C4-2B (cell line): ENCODE measurements around the gene KLF17.

Source experiments
- ZFX ChIP-seq: fragments of 450-650 bp; IDR thresholded peaks from 2 replicates; pipeline ENCODE4 v1.6.1; 2017
- TF ChIP-seq, protein P1 (sequence below): fragments of 450-650 bp; conservative IDR thresholded peaks from 2 replicates; pipeline ENCODE4 v1.5.1; 2017; ENCODE audit warnings: mild to moderate bottlenecking

DNA sequence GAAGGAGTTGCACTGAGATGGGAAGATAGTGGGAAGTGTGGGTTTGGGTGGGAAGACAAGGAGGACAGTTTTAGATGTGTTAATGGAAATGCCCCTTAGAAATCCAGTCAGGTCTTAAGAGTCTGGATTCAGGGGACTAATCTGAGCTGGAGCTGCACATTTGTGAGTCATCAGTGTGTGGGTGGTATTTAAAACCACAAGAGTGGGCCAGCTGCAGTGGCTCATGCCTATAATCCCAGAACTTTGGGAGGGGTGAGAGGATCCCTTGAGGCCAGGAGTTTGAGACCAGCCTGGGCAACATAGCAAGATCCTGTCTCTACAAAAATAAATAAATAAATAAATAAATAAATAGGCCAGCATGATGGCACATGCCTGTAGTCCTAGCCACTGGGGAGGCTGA, 46.4 kb upstream of the KLF17 start:
- TF ChIP-seq, protein P1, sequence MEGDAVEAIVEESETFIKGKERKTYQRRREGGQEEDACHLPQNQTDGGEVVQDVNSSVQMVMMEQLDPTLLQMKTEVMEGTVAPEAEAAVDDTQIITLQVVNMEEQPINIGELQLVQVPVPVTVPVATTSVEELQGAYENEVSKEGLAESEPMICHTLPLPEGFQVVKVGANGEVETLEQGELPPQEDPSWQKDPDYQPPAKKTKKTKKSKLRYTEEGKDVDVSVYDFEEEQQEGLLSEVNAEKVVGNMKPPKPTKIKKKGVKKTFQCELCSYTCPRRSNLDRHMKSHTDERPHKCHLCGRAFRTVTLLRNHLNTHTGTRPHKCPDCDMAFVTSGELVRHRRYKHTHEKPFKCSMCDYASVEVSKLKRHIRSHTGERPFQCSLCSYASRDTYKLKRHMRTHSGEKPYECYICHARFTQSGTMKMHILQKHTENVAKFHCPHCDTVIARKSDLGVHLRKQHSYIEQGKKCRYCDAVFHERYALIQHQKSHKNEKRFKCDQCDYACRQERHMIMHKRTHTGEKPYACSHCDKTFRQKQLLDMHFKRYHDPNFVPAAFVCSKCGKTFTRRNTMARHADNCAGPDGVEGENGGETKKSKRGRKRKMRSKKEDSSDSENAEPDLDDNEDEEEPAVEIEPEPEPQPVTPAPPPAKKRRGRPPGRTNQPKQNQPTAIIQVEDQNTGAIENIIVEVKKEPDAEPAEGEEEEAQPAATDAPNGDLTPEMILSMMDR = no peak
- TF ChIP-seq ZFX = no peak
